Measurements from ENCODE around the gene CUL4B.
"Not testable (repeated sequence)": the region's sequence is repeated elsewhere in the genome, so short reads cannot be mapped to it uniquely, and the experiment has no call there.

CUL4B gene

DNA sequence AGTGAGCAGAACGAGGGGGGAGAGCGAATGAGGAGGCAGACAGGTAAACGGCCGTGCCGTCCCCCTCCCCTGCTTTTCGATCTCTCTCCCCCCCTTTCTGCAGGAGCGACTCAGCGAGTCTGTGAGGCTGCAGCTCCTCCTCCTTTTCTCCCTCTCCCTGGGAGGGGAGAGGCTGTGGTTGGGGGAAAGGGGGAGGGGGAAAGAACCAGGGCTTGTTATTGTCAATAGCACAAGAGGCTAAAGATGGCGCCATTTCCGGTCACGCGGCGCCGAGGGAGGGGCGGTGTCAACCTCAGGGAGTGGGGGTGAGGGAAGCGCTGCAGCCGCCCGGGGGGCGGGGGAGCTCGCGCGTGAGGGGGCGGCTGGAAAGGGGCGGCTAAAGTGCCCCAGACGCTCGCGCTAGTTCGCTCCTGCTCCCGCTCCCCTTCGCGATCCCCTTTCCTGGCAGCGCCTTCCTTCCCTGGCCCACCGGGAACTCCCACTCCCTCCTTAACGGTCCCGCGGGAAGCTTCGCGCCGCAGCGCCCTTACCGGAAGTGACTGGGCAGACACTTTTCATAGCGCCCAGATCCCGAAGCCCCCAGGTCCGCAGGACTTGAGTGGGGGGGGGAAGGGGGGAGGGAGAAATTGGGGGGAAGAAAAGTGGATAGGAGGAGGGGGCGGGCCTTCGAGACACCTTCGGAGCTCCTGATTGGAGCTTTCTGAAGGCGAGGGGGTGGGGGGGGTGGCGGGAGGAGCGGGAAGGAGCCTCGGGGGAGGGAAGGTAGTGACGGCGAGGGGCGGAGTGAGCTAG lies at the start of gene CUL4B:
CUL4B (minus strand) TSS at position 121 of the 792 bp plus-strand sequence. CDS start 324 bp downstream, outside the sequence.
- FAIRE-seq: no peak

DNA sequence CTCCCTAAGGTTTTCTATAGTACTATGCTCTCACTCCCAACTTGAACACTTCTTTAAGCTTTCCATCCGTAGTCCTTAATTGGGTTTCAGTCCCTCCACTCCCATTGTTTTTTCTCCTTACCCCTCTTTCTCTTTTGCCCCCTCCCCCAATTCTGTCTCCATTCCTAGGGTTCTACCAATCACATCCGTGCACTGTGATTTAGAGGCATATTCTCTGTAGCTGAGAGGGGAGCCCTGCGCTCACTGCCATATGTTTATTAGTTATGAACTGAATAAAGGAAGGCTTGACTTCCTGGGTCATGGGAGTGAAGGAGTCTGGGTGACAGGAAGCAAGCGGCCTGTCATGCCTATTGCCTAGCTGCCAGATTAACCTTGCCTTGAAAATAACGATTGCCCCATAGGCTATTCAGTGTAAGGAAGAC lies 43.6 kb upstream of the CUL4B start:
- no peak for FAIRE-seq

- FAIRE-seq: peak; percentile 96
Observed at GRCh38 chrX:120603707-120604360, 43.1 kb upstream of the CUL4B start, which contains the start of gene MCTS1. TSS of gene MCTS1 (plus strand) at chrX:120604101. CDS start at chrX:120604237, 136 bp downstream.

- no peak for FAIRE-seq
Observed at GRCh38 chrX:120585702-120586101, 24.9 kb upstream of the CUL4B start.

GRCh38 chrX:120575379-120576114 lies 14.8 kb upstream of the CUL4B start:
- no peak for FAIRE-seq

DNA sequence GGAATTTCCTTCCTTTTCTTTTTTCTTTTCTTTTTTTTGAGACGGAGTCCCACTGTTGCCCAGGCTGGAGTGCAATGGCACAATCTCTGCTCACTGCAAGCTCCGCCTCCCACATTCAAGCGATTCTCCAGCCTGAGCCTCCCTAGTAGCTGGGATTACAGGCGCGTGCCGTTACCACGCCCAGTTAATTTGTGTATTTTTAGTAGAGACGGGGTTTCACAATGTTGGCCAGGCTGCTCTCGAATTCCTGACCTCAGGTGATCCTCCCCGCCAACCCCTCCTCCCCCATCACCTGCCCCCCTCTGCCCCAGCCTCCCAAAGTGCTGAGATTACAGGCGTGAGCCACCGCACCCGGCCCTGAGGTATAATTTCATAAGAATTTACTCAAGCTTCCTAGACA lies 13.0 kb upstream of the CUL4B start:
- FAIRE-seq: not testable (repeated sequence)

- no peak for FAIRE-seq
Observed at GRCh38 chrX:120570011-120570600, 9.3 kb upstream of the CUL4B start.

DNA sequence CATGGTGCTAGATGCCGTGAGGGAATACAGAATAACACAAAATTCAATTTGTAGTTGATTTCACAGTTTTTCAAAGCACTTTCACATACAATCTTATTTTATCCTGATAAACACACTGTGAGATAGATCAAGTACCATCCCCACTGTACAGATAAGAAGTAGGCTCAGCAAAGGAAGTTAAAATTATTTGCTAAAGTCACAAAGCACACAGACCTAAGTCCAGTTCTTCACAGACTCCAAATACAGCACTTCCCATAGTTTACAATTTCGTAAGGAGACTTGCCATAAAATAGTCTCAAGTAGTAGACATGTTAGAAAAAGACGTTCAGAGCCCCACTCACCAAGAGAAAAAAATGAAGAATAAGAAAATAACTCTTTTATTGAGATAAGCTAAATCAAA lies 7.8 kb upstream of the CUL4B start:
- no peak for FAIRE-seq

DNA sequence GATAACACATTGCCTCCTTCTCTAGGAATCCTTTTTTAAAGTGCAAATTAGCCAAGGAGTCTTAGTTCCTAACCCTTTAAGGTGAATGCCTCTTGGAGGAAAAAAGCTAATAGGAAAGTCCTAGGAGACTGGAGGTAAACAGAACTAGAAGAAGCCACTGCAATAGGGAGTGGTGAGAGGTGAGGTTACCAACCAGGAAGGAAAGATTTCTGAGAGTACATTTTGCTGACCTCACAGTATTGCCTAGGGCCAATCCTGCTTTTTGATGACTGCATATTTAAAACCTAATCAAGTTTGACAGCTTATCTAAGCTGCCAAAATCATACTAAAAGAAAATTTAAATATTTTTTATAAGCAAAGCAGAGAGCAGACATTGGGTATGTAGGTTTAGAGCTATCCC lies 7.3 kb upstream of the CUL4B start:
- FAIRE-seq: no peak

GRCh38 chrX:120566817-120567216 lies 6.1 kb upstream of the CUL4B start:
- no peak for FAIRE-seq

DNA sequence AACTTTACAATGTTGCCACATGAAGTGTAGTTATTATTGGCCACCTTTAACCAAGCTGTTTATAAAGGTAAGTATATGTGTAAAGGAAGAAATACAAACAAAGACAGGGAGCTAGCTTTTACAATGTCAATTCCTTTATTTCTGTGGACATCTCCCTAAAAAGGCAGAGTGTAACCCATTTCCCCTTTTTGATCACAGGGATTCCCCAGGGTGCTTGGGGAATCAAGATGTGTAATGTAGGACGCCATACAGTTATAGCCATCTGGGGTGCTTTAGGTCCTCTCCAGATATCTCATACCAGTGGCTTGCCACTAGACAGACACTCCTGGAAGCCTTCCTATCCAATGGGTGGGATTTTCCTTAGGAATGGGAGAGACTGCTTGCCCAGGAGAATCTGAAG lies 4.2 kb upstream of the CUL4B start:
- FAIRE-seq: no peak

- no peak for FAIRE-seq
Observed at GRCh38 chrX:120562569-120562926, 1.8 kb upstream of the CUL4B start.

GRCh38 chrX:120561634-120562568 lies 1.1 kb upstream of the CUL4B start:
- no peak for FAIRE-seq

- no peak for FAIRE-seq
Observed at GRCh38 chrX:120560405-120560841, 339 bp downstream of the CUL4B start.

GRCh38 chrX:120559804-120560203 lies 958 bp downstream of the CUL4B start:
- no peak for FAIRE-seq

GRCh38 chrX:120556251-120556650 lies 4.5 kb downstream of the CUL4B start:
- FAIRE-seq: no peak

- no peak for FAIRE-seq
Observed at GRCh38 chrX:120549483-120550452, 11.0 kb downstream of the CUL4B start.

DNA sequence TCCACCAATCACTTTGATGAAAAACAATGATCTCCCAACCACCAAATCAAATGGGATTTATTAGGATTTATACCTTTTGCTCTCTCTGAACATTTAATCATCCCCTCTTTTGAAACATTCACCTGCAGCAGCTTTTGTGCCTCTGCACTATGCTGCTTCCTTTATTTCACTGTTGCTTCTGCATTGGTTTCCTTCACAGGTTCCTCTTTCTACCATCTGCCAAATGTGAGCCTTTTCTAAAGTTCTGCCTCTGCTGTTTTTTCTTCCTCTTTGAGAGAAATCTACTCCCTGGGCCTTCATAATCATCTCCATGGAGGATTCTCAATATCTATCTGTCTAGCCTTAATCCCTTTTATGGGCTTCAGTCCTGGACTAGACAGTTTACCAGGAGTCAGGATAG lies 24.7 kb downstream of the CUL4B start:
- no peak for FAIRE-seq

DNA sequence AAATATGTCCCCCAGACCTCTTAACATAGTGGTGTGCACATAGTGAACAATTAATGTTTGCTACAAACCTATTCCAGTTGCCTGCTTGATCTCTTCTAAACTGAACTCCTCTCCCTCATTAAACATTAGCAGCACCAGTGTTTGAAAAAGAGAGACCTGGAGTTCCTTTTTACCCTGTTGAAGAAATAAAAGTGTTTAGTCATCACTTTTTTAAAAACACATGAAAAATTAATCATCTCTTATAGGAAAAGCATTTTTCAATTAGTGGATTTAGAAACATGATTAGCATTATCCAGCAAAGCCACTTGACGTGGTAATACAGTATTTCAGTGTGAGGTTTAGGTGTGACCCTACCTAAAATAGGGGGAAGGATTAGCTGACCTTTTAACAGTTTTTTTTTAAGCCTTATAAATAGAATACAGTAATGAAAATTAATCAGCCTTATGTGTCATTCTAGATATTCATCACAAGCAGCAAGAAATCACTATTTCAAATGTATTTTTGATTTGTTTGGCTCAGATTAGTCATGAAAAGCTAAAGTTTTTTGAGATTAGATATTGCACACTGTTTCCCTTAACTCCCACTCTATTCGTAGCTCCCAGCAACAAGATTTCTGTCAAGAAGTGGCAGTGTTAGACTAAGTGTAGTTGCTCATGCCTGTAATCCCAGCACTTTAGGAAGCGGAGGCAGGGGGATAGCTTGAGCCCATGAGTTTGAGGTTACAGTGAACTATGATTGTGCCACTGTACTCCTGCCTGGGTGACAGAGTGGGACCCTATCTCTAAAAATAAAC lies 26.2 kb downstream of the CUL4B start:
- no peak for FAIRE-seq

GRCh38 chrX:120522820-120523219 lies 37.9 kb downstream of the CUL4B start:
- FAIRE-seq: no peak
